Right atrium auricular region (tissue), 2 donors: ENCODE results near the gene LRRC72. TPM values are rescaled to one million over a fixed set of nuclear protein-coding genes. Genes with fewer than 3 reads are reported as not detected.

Experiments
- DNase-seq: peaks from one replicate; pipeline ENCODE4 v3.0.0-alpha.2; 2019; ENCODE audit warnings: low spot score
- H3K27ac ChIP-seq, 2 donors: fragments of 200-600 bp; sonication (generic); 1 replicate in 1 of 2; 2 replicates in 1 of 2; pipeline ENCODE4 v1.5.1; 2016 to 2019
- H3K27me3 ChIP-seq, 2 donors: fragments of 200-600 bp; sonication (generic); one replicate each; pipeline versions ENCODE4 v1.5.1 to v1.6.0; 2017 to 2019
- H3K36me3 ChIP-seq: fragments of 200-600 bp; sonication (generic); one replicate; pipeline ENCODE4 v1.5.1; 2016
- H3K4me1 ChIP-seq, 2 donors: fragments of 200-600 bp; sonication (generic); one replicate each; pipeline versions ENCODE4 v1.5.1 to v1.6.0; 2017 to 2019
- H3K4me3 ChIP-seq, 2 donors: fragments of 200-600 bp; sonication (generic); 1 replicate in 1 of 2; 2 replicates in 1 of 2; pipeline ENCODE4 v1.5.1; 2017 to 2019; ENCODE audit warnings: mild to moderate bottlenecking in 1 of 2, moderate library complexity in 1 of 2
- H3K9me3 ChIP-seq, 2 donors: fragments of 200-600 bp; sonication (generic); one replicate each; pipeline ENCODE4 v1.5.1; 2019
- CTCF ChIP-seq, 2 donors: fragments of 200-600 bp; sonication (generic); IDR thresholded peaks; one replicate each; pipeline ENCODE4 v1.5.1; 2019; ENCODE audit warnings: antibody characterized with exemption in 2 of 2
- total RNA-seq, 2 donors: library from RNA; depleted of rRNA; stranded (reverse); fragments of >200 nt; gene quantifications; one replicate each; pipeline ENCODE4 v1.1.0, GENCODE V29; 2016

The LRRC72 gene
- total RNA-seq, 2 donors from 2014 or later: not detected

- H3K4me1 ChIP-seq: no peaks in the 10 kb centered on the region
- H3K27ac ChIP-seq: no peak overlapping the region
- H3K36me3 ChIP-seq: no peaks in the 10 kb centered on the region
- TF ChIP-seq CTCF (IDR thresholded peaks at IDR 0.05): no peak
- no peak overlapping the region for H3K4me3 ChIP-seq
- H3K27me3 ChIP-seq: no peaks in the 10 kb centered on the region
- no peak for DNase-seq
- H3K9me3 ChIP-seq: no peaks in the 10 kb centered on the region
Observed at GRCh38 chr7:16492513-16493062, 34.0 kb upstream of the LRRC72 start.

GRCh38 chr7:16493266-16493665 is 33.4 kb upstream of the LRRC72 start:
- H3K9me3 ChIP-seq: no peaks in the 10 kb centered on the region
- no peaks in the 10 kb centered on the region for H3K36me3 ChIP-seq
- H3K4me1 ChIP-seq: no peaks in the 10 kb centered on the region
- H3K27ac ChIP-seq: no peak overlapping the region
- H3K4me3 ChIP-seq: no peak overlapping the region
- no peak for TF ChIP-seq CTCF (IDR thresholded peaks at IDR 0.05)
- H3K27me3 ChIP-seq: no peaks in the 10 kb centered on the region
- no peak for DNase-seq

GRCh38 chr7:16494551-16494950 is 32.1 kb upstream of the LRRC72 start:
- TF ChIP-seq CTCF (IDR thresholded peaks at IDR 0.05): no peak
- no peak for DNase-seq
- H3K4me1 ChIP-seq: no peaks in the 10 kb centered on the region

GRCh38 chr7:16494955-16495719 is 31.5 kb upstream of the LRRC72 start:
- no peak overlapping the region for H3K27ac ChIP-seq
- DNase-seq: no peak
- no peaks in the 10 kb centered on the region for H3K27me3 ChIP-seq
- no peaks in the 10 kb centered on the region for H3K4me1 ChIP-seq
- no peak overlapping the region for H3K4me3 ChIP-seq
- H3K36me3 ChIP-seq: no peaks in the 10 kb centered on the region
- no peaks in the 10 kb centered on the region for H3K9me3 ChIP-seq
- TF ChIP-seq CTCF (IDR thresholded peaks at IDR 0.05): no peak

More at GRCh38 chr7:16494551-16494950, 32.1 kb upstream of the LRRC72 start:
- Histone ChIP-seq H3K9me3 (no peaks in the 10 kb centered on the region), H3K27me3 (no peaks in the 10 kb centered on the region), H3K36me3 (no peaks in the 10 kb centered on the region), H3K4me3 (no peak overlapping the region), H3K27ac (no peak overlapping the region)

GRCh38 chr7:16498122-16498521 is 28.5 kb upstream of the LRRC72 start:
- Histone ChIP-seq H3K27ac (no peak overlapping the region), H3K27me3 (no peaks in the 10 kb centered on the region), H3K36me3 (no peaks in the 10 kb centered on the region), H3K9me3 (no peaks in the 10 kb centered on the region), H3K4me1 (no peaks in the 10 kb centered on the region), H3K4me3 (no peak overlapping the region)
- no peak for DNase-seq
- no peak for TF ChIP-seq CTCF (IDR thresholded peaks at IDR 0.05)
